HepG2 (cell line): ENCODE data around the gene HYI. TPM values are rescaled to one million over a fixed set of nuclear protein-coding genes. Genes with fewer than 3 reads are reported as not detected.

Source experiments
- ATAC-seq: fragments of 200-7000 bp; cut with Tn5 transposase; 3 replicates; pipeline ENCODE4 v1.9.1; 2020; ENCODE audit warnings: mild to moderate bottlenecking, moderate library complexity
- BruUV-seq: library from RNA; stranded (reverse); fragments of 400-500 nt; replicated peaks from 2 replicates; lab custom pipeline; 2021; lab: Mats Ljungman, UMichigan
- CTCF ChIA-PET: fragments of 300-600 bp; formaldehyde crosslinking; extraction: SDS; loops from one replicate; lab custom pipeline; 2021; ENCODE audit warnings: low total read pairs, inconsistent platforms, low intra/inter-chr PET ratio; lab: Yijun Ruan, JAX
- POLR2A ChIA-PET: fragments of 350-600 bp; sonication (Branson Sonifier 250); formaldehyde crosslinking; loops from one replicate; lab custom pipeline; 2020; ENCODE audit warnings: antibody characterized with exemption, inconsistent platforms; lab: Yijun Ruan, JAX
- DNase-seq: peaks from one replicate; pipeline ENCODE4 v3.0.0-alpha.2; 2015; ENCODE audit warnings: low spot score
- FAIRE-seq: peaks from 3 replicates; lab custom pipeline; 2011; peaks lifted over from hg19 to GRCh38; lab: Jason Lieb, UNC
- H2AFZ ChIP-seq: one replicate; pipeline ENCODE4 v1.6.1; 2011; ENCODE audit warnings: low read length, inconsistent platforms
- H3K27ac ChIP-seq: fragments of 300-600 bp; 3 replicates; pipeline ENCODE4 v1.8.0; 2011; ENCODE audit warnings: mixed run types, mild to moderate bottlenecking, mixed read lengths, low read length, inconsistent platforms; ENCODE audit not compliant: insufficient read depth; ENCODE audit errors: extremely low read length
- H3K27me3 ChIP-seq, 2 experiments: fragments of 200-600 bp in 1 of 2; 2 replicates in 1 of 2; 3 replicates in 1 of 2; pipeline versions ENCODE4 v1.6.0 to v1.8.0; 2011; ENCODE audit warnings: low read length in 2 of 2, mild to moderate bottlenecking in 2 of 2, moderate library complexity in 2 of 2, inconsistent platforms in 1 of 2; ENCODE audit not compliant: insufficient read depth in 2 of 2, control insufficient read depth in 1 of 2
- H3K36me3 ChIP-seq, 2 experiments: fragments of 200-600 bp in 1 of 2; replicated peaks in 1 of 2; 2 replicates in 1 of 2; 3 replicates in 1 of 2; pipeline versions ENCODE4 v1.5.1 to v1.8.0; 2011; ENCODE audit warnings: low read length in 2 of 2, inconsistent platforms in 1 of 2; ENCODE audit not compliant: insufficient read depth in 2 of 2, control insufficient read depth in 1 of 2
- H3K4me1 ChIP-seq: 2 replicates; pipeline ENCODE4 v1.5.1; 2012; ENCODE audit warnings: low read length, inconsistent platforms; ENCODE audit not compliant: insufficient read depth
- H3K4me2 ChIP-seq: 2 replicates; pipeline ENCODE4 v1.6.0; 2011; ENCODE audit warnings: low read depth, low read length, inconsistent platforms
- H3K4me3 ChIP-seq, 3 experiments: fragments of 200-600 bp in 1 of 3; sonication (generic), shearing (Covaris generic) in 1 of 3; replicated peaks in 1 of 3; 2 replicates each; pipeline ENCODE4 v1.5.1; 2011 to 2016; ENCODE audit warnings: low read length in 3 of 3, inconsistent platforms in 2 of 3, low read depth in 2 of 3, mild to moderate bottlenecking in 2 of 3, control low read depth in 1 of 3, mixed read lengths in 1 of 3; ENCODE audit not compliant: insufficient read depth in 1 of 3
- H3K79me2 ChIP-seq: one replicate; pipeline ENCODE4 v1.6.1; 2011; ENCODE audit warnings: low read length, inconsistent platforms; ENCODE audit not compliant: insufficient read depth
- H3K9ac ChIP-seq: 2 replicates; pipeline ENCODE4 v1.6.0; 2011; ENCODE audit warnings: mild to moderate bottlenecking, low read depth, low read length, inconsistent platforms; ENCODE audit not compliant: insufficient read depth
- H3K9me3 ChIP-seq: 2 replicates; pipeline ENCODE4 v1.5.1; 2012; ENCODE audit warnings: mild to moderate bottlenecking, low read length
- H4K20me1 ChIP-seq: 2 replicates; pipeline ENCODE4 v1.6.0; 2011; ENCODE audit warnings: inconsistent platforms, mild to moderate bottlenecking, low read length, moderate library complexity; ENCODE audit not compliant: insufficient read depth
- ATF1 ChIP-seq: IDR thresholded peaks from 2 replicates; pipeline ENCODE4 v1.6.1; 2016; ENCODE audit warnings: mild to moderate bottlenecking, control low read depth
- CCAR2 ChIP-seq: fragments of 200-400 bp; formaldehyde crosslinking; optimal IDR thresholded peaks from 2 replicates; pipeline ENCODE3; 2018; ENCODE audit warnings: low read depth, mild to moderate bottlenecking, low read length, moderate library complexity
- HNF1B ChIP-seq: sonication (generic); formaldehyde crosslinking; IDR thresholded peaks from 2 replicates; pipeline ENCODE4 v1.5.1; 2020; ENCODE audit warnings: mild to moderate bottlenecking, moderate library complexity, missing genetic modification reagents
- HOXA9 ChIP-seq: sonication (generic); formaldehyde crosslinking; IDR thresholded peaks from 2 replicates; pipeline ENCODE4 v1.8.1; 2022; ENCODE audit warnings: missing genetic modification reagents, mild to moderate bottlenecking, moderate library complexity, borderline replicate concordance
- MEIS2 ChIP-seq: sonication (generic); formaldehyde crosslinking; IDR thresholded peaks from 2 replicates; pipeline ENCODE4 v1.9.0; 2021; ENCODE audit warnings: mild to moderate bottlenecking, missing genetic modification reagents
- MTA1 ChIP-seq: sonication (generic); formaldehyde crosslinking; IDR thresholded peaks from 2 replicates; pipeline ENCODE4 v1.4.0; 2020; ENCODE audit warnings: missing genetic modification reagents, mild to moderate bottlenecking, borderline replicate concordance
- NR2F2 ChIP-seq: IDR thresholded peaks from 2 replicates; pipeline ENCODE4 v1.6.1; 2012; ENCODE audit warnings: low read depth, inconsistent platforms, borderline replicate concordance
- SMARCC2 ChIP-seq: fragments of 450-650 bp; IDR thresholded peaks from 2 replicates; pipeline ENCODE4 v1.6.1; 2017; ENCODE audit warnings: antibody characterized with exemption, mild to moderate bottlenecking
- TARDBP ChIP-seq: sonication (generic); formaldehyde crosslinking; IDR thresholded peaks from 2 replicates; pipeline ENCODE4 v1.8.0; 2022; ENCODE audit warnings: mild to moderate bottlenecking, missing genetic modification reagents
- USF2 ChIP-seq, 2 experiments: sonication (generic) in 1 of 2; formaldehyde crosslinking in 1 of 2; IDR thresholded peaks; 2 replicates each; pipeline versions ENCODE4 v1.5.1 to v1.6.1; 2011 to 2020; ENCODE audit warnings: borderline replicate concordance in 1 of 2, low read depth in 1 of 2, low read length in 1 of 2, mild to moderate bottlenecking in 1 of 2, missing genetic modification reagents in 1 of 2, moderate library complexity in 1 of 2
- ZNF333 ChIP-seq: sonication (generic); formaldehyde crosslinking; IDR thresholded peaks from 2 replicates; pipeline ENCODE4 v1.4.0; 2020; ENCODE audit warnings: mild to moderate bottlenecking, missing genetic modification reagents, borderline replicate concordance
- ZNF747 ChIP-seq: sonication (generic); formaldehyde crosslinking; IDR thresholded peaks from 2 replicates; pipeline ENCODE4 v1.8.1; 2023; ENCODE audit warnings: missing genetic modification reagents, mild to moderate bottlenecking, borderline replicate concordance
- ZNF766 ChIP-seq: sonication (generic); formaldehyde crosslinking; IDR thresholded peaks from 2 replicates; pipeline ENCODE4 v1.5.0; 2020; ENCODE audit warnings: missing genetic modification reagents, borderline replicate concordance
- WGBS: methylation state at CpG from one replicate; pipeline ENCODE4 v1.1.6; 2017; ENCODE audit warnings: low lambda C conversion rate; 5-methylcytosine and 5-hydroxymethylcytosine counted together
- in situ Hi-C: cut with HindIII; loops from 2 replicates; pipeline ENCODE4 v1.10.0; 2017; ENCODE audit warnings: low pct_unique_long_range_greater_than_20kb; ENCODE audit not compliant: extremely low pct_ligation_motif_present
- intact Hi-C: fragments of 100-400 bp; cut with micrococcal nuclease; formaldehyde crosslinking; loops from one replicate; pipeline ENCODE4 v1.10.0; 2022; ENCODE audit not compliant: unreplicated experiment
- polyA plus RNA-seq, 8 experiments: library from polyadenylated mRNA; depleted of rRNA in 3 of 8; stranded (reverse) in 7 of 8; unstranded in 1 of 8; fragments of >200 nt; fragmentation: Illumina TruSeq in 4 of 8; extraction: Trizol in 4 of 8; gene quantifications; 2 replicates each; pipeline versions ENCODE4 v1.2.1 to v1.2.3, GENCODE V29; 2011 to 2016; ENCODE audit warnings: low read depth in 4 of 8, missing spikeins in 1 of 8, mixed read lengths in 1 of 8; ENCODE audit not compliant: insufficient read depth in 1 of 8
- total RNA-seq, 5 experiments: library from RNA; depleted of rRNA; stranded (reverse); fragments of >200 nt; fragmentation: Illumina TruSeq; extraction: Trizol; gene quantifications; 2 replicates each; pipeline ENCODE4 v1.2.3, GENCODE V29; 2016; ENCODE audit warnings: low read depth in 1 of 5
- TF ChIP-seq, protein P1 (sequence below): sonication (generic); formaldehyde crosslinking; IDR thresholded peaks from 2 replicates; pipeline ENCODE4 v1.8.0; 2022; ENCODE audit warnings: mild to moderate bottlenecking, missing genetic modification reagents, borderline replicate concordance

The HYI gene
- total and polyA plus RNA-seq, 2 of the 13 experiments (the other 11 are each of a cell fraction or from before 2014, with no cell fraction given): not detected

GRCh38 chr1:43439781-43440180 lies 13.9 kb downstream of the HYI start:
- H2AFZ ChIP-seq: no peak overlapping the region
- H3K36me3 ChIP-seq: peaks cover 8 to 14% of the 10 kb centered on the region in 2 experiments; a peak in 3 of 5 replicates
- intact Hi-C loops: no loop called here
- no peaks in the 10 kb centered on the region for H4K20me1 ChIP-seq
- no peaks in the 10 kb centered on the region for H3K4me1 ChIP-seq
- ChIA-PET CTCF (no interaction called here), POLR2A (interaction anchor here (1.2 kb wide), 1 partner anchor 15 kb away, joined by 4 read pairs; no protein-coding TSS in a partner anchor)
- no peak overlapping the region for H3K4me3 ChIP-seq
- in situ Hi-C loops: no loop called here
- WGBS: 94% methylated on average over 6 of the region's 7 CpGs
- DNase-seq (no peak), FAIRE-seq (no peak), ATAC-seq (no peak)
- no peaks in the 10 kb centered on the region for H3K79me2 ChIP-seq
- no peak overlapping the region for H3K9ac ChIP-seq
- no TSS peak for BruUV-seq
- H3K27ac ChIP-seq: no peak overlapping the region
- no peak overlapping the region for H3K4me2 ChIP-seq
- no peaks in the 10 kb centered on the region for H3K9me3 ChIP-seq
- no peaks in the 10 kb centered on the region for H3K27me3 ChIP-seq
- no peak for TF ChIP-seq SMARCC2
- no peak for TF ChIP-seq HOXA9 (CRISPR knock-in tag)
- TF ChIP-seq MTA1 (CRISPR knock-in tag): no peak
- TF ChIP-seq ZNF333 (CRISPR knock-in tag): no peak
- no peak for TF ChIP-seq CCAR2
- no peak for TF ChIP-seq ATF1
- TF ChIP-seq ZNF747: no peak
- TF ChIP-seq ZNF766 (CRISPR knock-in tag): no peak
- no peak for TF ChIP-seq HNF1B (CRISPR knock-in tag)
- no peak for TF ChIP-seq TARDBP (CRISPR knock-in tag)
- no peak for TF ChIP-seq USF2 (IDR thresholded peaks at IDR 0.05; ENCODE audit: low read depth, low read length)
- TF ChIP-seq USF2 (CRISPR knock-in tag; IDR thresholded peaks at IDR 0.05; ENCODE audit: borderline replicate concordance): no peak
- no peak for TF ChIP-seq MEIS2
- TF ChIP-seq, protein P1, sequence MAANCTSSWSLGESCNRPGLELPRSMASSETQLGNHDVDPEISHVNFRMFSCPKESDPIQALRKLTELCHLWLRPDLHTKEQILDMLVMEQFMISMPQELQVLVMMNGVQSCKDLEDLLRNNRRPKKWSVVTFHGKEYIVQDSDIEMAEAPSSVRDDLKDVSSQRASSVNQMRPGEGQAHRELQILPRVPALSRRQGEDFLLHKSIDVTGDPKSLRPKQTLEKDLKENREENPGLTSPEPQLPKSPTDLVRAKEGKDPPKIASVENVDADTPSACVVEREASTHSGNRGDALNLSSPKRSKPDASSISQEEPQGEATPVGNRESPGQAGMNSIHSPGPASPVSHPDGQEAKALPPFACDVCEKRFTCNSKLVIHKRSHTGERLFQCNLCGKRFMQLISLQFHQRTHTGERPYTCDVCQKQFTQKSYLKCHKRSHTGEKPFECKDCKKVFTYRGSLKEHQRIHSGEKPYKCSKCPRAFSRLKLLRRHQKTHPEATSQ (CRISPR knock-in tag): no peak
- no peak for TF ChIP-seq NR2F2
